ENCODE results near the gene NLGN1. TPM values are rescaled to one million over a fixed set of nuclear protein-coding genes. Genes with fewer than 3 reads are reported as not detected.

Gene NLGN1
- total and polyA plus RNA-seq, 2 experiments from 2014 or later = 5.1 to 11.2 TPM

GRCh38 chr3:173748105-173748504 is 350.6 kb downstream of the NLGN1 start:
- Histone ChIP-seq H3K27me3 (no peaks in the 10 kb centered on the region), H3K27ac (no peak overlapping the region), H4K20me1 (ENCODE audit: insufficient read depth, poor library complexity, severe bottlenecking) (no peaks in the 10 kb centered on the region), H3K4me2 (no peak overlapping the region), H3K4me3 (no peak overlapping the region), H3K9me3 (ENCODE audit: low read depth) (no peaks in the 10 kb centered on the region), H3K36me3 (replicated peaks; ENCODE audit: insufficient read depth, low read depth) (no peaks in the 10 kb centered on the region), H3K9me2 (replicated peaks; ENCODE audit: insufficient read depth) (no peaks in the 10 kb centered on the region), H3K79me2 (no peaks in the 10 kb centered on the region), H3K4me1 (ENCODE audit: insufficient read depth) (no peaks in the 10 kb centered on the region), H2AFZ (no peak overlapping the region)
- no peak for TF ChIP-seq EZH2phosphoT487 (IDR thresholded peaks at IDR 0.05; ENCODE audit: low read depth, severe bottlenecking, unreplicated experiment)
- no peak for TF ChIP-seq EZH2 (IDR thresholded peaks at IDR 0.05; ENCODE audit: borderline replicate concordance)
- TF ChIP-seq CTCF (IDR thresholded peaks at IDR 0.05; ENCODE audit: poor library complexity) = no peak
- DNase-seq (ENCODE audit: low spot score) = no peak
- WGBS (ENCODE audit: low lambda C conversion rate, missing lambda C conversion rate) = 85% methylated on average over 1 of the region's 1 CpG

- no peak for DNase-seq (ENCODE audit: low spot score)
- Histone ChIP-seq H3K79me2 (no peaks in the 10 kb centered on the region), H3K36me3 (replicated peaks; ENCODE audit: insufficient read depth, low read depth) (no peaks in the 10 kb centered on the region), H3K4me2 (no peak overlapping the region), H3K4me1 (ENCODE audit: insufficient read depth) (no peaks in the 10 kb centered on the region), H3K9me2 (replicated peaks; ENCODE audit: insufficient read depth) (no peaks in the 10 kb centered on the region), H2AFZ (no peak overlapping the region), H3K9me3 (ENCODE audit: low read depth) (no peaks in the 10 kb centered on the region), H3K4me3 (no peak overlapping the region), H3K27ac (no peak overlapping the region), H3K27me3 (no peaks in the 10 kb centered on the region), H4K20me1 (ENCODE audit: insufficient read depth, poor library complexity, severe bottlenecking) (no peaks in the 10 kb centered on the region)
- no peak for TF ChIP-seq CTCF (IDR thresholded peaks at IDR 0.05; ENCODE audit: poor library complexity)
- no peak for TF ChIP-seq EZH2 (IDR thresholded peaks at IDR 0.05; ENCODE audit: borderline replicate concordance)
- no peak for TF ChIP-seq EZH2phosphoT487 (IDR thresholded peaks at IDR 0.05; ENCODE audit: low read depth, severe bottlenecking, unreplicated experiment)
- 63% methylated on average over 2 of the region's 2 CpGs for WGBS (ENCODE audit: low lambda C conversion rate, missing lambda C conversion rate)
These were observed 352.6 kb downstream of the NLGN1 start for GRCh38 chr3:173750095-173750494.

- DNase-seq (ENCODE audit: low spot score) = no peak
- Histone ChIP-seq H3K27me3 (no peaks in the 10 kb centered on the region), H4K20me1 (ENCODE audit: insufficient read depth, poor library complexity, severe bottlenecking) (no peaks in the 10 kb centered on the region), H3K36me3 (replicated peaks; ENCODE audit: insufficient read depth, low read depth) (no peaks in the 10 kb centered on the region), H3K4me1 (ENCODE audit: insufficient read depth) (no peaks in the 10 kb centered on the region), H3K79me2 (no peaks in the 10 kb centered on the region), H3K27ac (no peak overlapping the region), H2AFZ (no peak overlapping the region), H3K4me2 (no peak overlapping the region), H3K9me3 (ENCODE audit: low read depth) (no peaks in the 10 kb centered on the region), H3K9me2 (replicated peaks; ENCODE audit: insufficient read depth) (no peaks in the 10 kb centered on the region), H3K4me3 (no peak overlapping the region)
- 87% methylated on average over 1 of the region's 1 CpG for WGBS (ENCODE audit: low lambda C conversion rate, missing lambda C conversion rate)
- TF ChIP-seq EZH2phosphoT487 (IDR thresholded peaks at IDR 0.05; ENCODE audit: low read depth, severe bottlenecking, unreplicated experiment) = no peak
- no peak for TF ChIP-seq EZH2 (IDR thresholded peaks at IDR 0.05; ENCODE audit: borderline replicate concordance)
- TF ChIP-seq CTCF (IDR thresholded peaks at IDR 0.05; ENCODE audit: poor library complexity) = no peak
These were observed 353.0 kb downstream of the NLGN1 start for GRCh38 chr3:173750591-173750990.

GRCh38 chr3:173753593-173753992 is 356.0 kb downstream of the NLGN1 start:
- TF ChIP-seq EZH2phosphoT487 (IDR thresholded peaks at IDR 0.05; ENCODE audit: low read depth, severe bottlenecking, unreplicated experiment) = no peak
- no peak for DNase-seq (ENCODE audit: low spot score)

More at GRCh38 chr3:173753593-173753992, 356.0 kb downstream of the NLGN1 start:
- no peaks in the 10 kb centered on the region for H3K4me1 ChIP-seq (ENCODE audit: insufficient read depth)
- no peaks in the 10 kb centered on the region for H3K36me3 ChIP-seq (replicated peaks; ENCODE audit: insufficient read depth, low read depth)
- no peaks in the 10 kb centered on the region for H4K20me1 ChIP-seq (ENCODE audit: insufficient read depth, poor library complexity, severe bottlenecking)
- H3K9me3 ChIP-seq (ENCODE audit: low read depth) = no peaks in the 10 kb centered on the region
- no peak overlapping the region for H3K4me3 ChIP-seq
- no peaks in the 10 kb centered on the region for H3K27me3 ChIP-seq
- no peak overlapping the region for H3K27ac ChIP-seq
- H2AFZ ChIP-seq = no peak overlapping the region
- H3K79me2 ChIP-seq = no peaks in the 10 kb centered on the region
- no peaks in the 10 kb centered on the region for H3K9me2 ChIP-seq (replicated peaks; ENCODE audit: insufficient read depth)
- H3K4me2 ChIP-seq = no peak overlapping the region

Data from hepatocyte (in vitro differentiated cells).